ENCODE data around the gene ATP5IF1.

Gene ATP5IF1

GRCh38 chr1:28267633-28268032 is 31.7 kb downstream of the ATP5IF1 start:
- DNase-seq, result no peak

GRCh38 chr1:28269529-28269928 is 33.6 kb downstream of the ATP5IF1 start:
- DNase-seq, result no peak

GRCh38 chr1:28272215-28272852 is 36.4 kb downstream of the ATP5IF1 start:
- DNase-seq, result no peak

- no peak for DNase-seq
These were observed 37.4 kb downstream of the ATP5IF1 start for GRCh38 chr1:28273216-28273860.

GRCh38 chr1:28278763-28279162 is 42.8 kb downstream of the ATP5IF1 start:
- DNase-seq, result no peak

- DNase-seq, result no peak
These were observed 43.8 kb downstream of the ATP5IF1 start for GRCh38 chr1:28279721-28280120.

GRCh38 chr1:28280501-28280900 is 44.6 kb downstream of the ATP5IF1 start:
- no peak for DNase-seq

GRCh38 chr1:28280977-28281381 is 45.1 kb downstream of the ATP5IF1 start:
- no peak for DNase-seq

- no peak for DNase-seq
These were observed 45.9 kb downstream of the ATP5IF1 start for GRCh38 chr1:28281608-28282425.

- no peak for DNase-seq
These were observed 46.8 kb downstream of the ATP5IF1 start for GRCh38 chr1:28282426-28283407.

- DNase-seq, result no peak
These were observed 50.2 kb downstream of the ATP5IF1 start for GRCh38 chr1:28286111-28286510.
